ENCODE data around the gene PROC.

PROC gene

GRCh38 chr2:127453013-127453391, 34.8 kb downstream of the PROC start:
- DNase-seq (ENCODE audit: low read depth): no peak
- TF ChIP-seq, protein P1, sequence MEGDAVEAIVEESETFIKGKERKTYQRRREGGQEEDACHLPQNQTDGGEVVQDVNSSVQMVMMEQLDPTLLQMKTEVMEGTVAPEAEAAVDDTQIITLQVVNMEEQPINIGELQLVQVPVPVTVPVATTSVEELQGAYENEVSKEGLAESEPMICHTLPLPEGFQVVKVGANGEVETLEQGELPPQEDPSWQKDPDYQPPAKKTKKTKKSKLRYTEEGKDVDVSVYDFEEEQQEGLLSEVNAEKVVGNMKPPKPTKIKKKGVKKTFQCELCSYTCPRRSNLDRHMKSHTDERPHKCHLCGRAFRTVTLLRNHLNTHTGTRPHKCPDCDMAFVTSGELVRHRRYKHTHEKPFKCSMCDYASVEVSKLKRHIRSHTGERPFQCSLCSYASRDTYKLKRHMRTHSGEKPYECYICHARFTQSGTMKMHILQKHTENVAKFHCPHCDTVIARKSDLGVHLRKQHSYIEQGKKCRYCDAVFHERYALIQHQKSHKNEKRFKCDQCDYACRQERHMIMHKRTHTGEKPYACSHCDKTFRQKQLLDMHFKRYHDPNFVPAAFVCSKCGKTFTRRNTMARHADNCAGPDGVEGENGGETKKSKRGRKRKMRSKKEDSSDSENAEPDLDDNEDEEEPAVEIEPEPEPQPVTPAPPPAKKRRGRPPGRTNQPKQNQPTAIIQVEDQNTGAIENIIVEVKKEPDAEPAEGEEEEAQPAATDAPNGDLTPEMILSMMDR (IDR thresholded peaks at IDR 0.05; ENCODE audit: low read length, missing control alignments): no peak
- no peak overlapping the region for H3K4me3 ChIP-seq (replicated peaks; ENCODE audit: low read depth, low read length)

- no peak overlapping the region for H3K4me3 ChIP-seq (replicated peaks; ENCODE audit: low read depth, low read length)
- DNase-seq (ENCODE audit: low read depth): peak; percentile 17
- TF ChIP-seq, protein P1 (IDR thresholded peaks at IDR 0.05; ENCODE audit: low read length, missing control alignments): peak; percentile 21
Observed at GRCh38 chr2:127453392-127454171, 35.4 kb downstream of the PROC start.

DNA sequence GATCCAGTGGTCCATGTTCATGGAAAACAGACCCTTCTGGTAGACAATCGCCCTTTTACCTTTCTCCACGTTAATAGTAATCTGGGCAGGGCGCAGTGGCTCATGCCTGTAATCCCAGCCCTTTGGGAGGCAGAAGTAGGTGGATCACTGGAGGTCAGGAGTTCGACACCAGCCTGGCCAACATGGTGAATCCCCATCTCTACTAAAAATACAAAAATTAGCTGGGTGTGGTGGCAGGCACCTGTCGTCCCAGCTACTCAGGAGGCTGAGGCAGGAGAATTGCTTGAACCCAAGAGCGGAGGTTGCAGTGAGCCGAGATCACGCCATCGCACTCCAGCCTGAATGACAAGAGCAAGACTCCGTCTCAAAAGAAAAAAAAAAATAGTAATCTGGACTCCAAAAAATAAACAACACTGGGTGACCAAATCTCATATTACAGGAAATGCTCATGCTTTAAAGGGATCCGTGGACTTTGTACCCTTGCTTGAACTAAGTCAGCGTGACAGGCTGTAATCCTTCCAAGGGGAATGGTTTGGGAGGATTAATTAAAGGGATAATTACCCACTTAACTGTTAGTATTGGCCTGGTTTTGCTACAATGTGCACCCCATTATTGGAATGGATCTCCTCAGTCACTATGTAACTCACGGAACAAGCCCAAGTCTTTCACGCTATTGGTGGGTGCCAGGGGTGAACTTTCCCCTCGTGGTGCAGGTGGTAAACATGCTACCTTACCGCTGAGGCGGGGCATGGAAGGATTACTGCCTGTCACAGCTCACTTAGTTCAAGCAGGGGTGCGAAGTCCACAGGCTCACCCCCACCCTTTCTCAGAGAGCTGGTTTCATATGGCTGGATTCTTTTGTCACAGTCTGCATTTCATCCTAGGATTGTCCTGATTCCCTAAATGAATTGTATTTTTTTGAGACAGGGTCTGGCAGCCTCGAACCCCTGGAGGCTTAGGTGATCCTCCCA, 36.7 kb downstream of the PROC start:
- no peak overlapping the region for H3K4me3 ChIP-seq (replicated peaks; ENCODE audit: low read depth, low read length)
- no peak for DNase-seq (ENCODE audit: low read depth)
- TF ChIP-seq, protein P1 (IDR thresholded peaks at IDR 0.05; ENCODE audit: low read length, missing control alignments): no peak

DNA sequence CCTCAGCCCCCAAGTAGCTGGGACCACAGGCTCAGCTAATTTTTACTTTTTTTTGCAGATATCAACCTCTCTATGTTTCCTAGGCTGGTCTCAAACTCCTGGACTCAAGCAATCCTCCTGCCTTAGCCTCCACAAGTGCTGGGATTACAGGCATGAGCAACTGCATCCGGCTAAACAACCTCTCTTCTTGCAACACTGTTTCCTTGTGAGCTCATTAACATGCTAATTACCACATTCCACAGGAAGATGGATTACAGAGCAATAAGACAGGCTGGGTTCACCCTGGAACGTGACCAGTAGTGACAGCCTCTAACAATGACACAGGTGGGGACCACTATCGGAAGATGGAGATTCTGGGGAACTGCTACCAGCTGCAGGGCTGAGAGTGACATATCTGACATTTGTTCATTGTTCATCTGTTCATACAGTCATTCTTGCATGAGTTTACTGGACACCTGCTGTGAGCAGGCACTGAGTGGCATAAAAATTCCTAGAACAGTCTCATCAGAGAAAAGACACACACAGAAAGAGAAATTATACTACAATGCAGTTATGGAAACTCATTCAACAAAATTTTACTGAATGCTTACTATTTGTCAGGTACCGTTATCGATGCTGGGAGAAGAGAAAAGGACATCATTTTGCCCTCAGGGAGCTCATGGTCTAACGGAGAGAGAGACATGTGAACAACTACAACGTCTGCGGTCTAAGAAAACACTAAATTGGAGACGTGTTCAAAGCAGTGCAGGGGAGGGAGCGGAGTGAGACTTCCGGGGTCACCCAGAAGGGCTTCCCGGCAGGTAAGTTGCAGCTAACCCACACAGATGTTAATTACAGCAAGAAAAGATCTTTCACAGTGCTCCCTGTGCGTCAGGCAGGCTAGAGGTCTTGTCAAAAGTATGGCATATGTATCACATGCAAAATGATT, 37.6 kb downstream of the PROC start:
- TF ChIP-seq, protein P1 (IDR thresholded peaks at IDR 0.05; ENCODE audit: low read length, missing control alignments): no peak
- no peak for DNase-seq (ENCODE audit: low read depth)
- H3K4me3 ChIP-seq (replicated peaks; ENCODE audit: low read depth, low read length): no peak overlapping the region

DNA sequence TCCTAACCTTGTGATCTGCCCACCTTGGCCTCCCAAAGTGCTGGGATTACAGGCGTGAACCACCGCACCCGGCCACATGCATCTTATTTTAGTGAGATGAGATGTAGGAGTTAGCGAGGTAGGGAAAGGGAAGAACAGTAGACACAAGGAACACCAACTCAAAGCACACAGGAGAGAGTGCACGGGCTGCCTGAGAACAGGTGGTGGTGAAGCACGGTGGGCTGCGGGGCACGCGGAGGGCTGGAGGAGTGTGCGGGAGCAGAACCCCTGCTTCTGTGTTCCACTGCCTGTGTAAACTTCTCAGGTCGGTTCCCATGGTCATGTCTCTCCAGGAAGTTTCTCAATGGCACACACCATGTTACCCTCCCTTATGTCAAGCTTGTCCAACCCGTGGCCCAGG, 38.7 kb downstream of the PROC start:
- TF ChIP-seq, protein P1 (IDR thresholded peaks at IDR 0.05; ENCODE audit: low read length, missing control alignments): no peak
- no peak for DNase-seq (ENCODE audit: low read depth)
- H3K4me3 ChIP-seq (replicated peaks; ENCODE audit: low read depth, low read length): no peak overlapping the region

DNA sequence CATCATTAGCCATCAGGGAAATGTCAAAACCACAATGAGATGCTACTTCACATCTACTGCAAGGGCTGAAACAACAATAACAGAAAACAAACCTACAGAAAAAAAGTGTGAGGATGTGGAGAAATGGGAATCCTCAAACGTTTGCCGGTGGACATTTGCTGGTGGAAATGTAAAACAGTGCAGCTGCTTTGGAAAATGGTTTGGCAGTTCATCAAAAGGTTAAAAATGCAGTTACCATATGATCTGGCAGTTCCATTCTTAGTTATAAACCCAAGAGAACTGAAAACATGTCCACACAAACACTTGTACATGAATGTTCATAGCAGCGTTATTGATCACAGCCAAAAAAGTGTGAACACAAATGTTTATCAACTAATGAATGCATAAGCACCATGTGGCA, 44.2 kb downstream of the PROC start:
- DNase-seq (ENCODE audit: low read depth): no peak
- no peak overlapping the region for H3K4me3 ChIP-seq (replicated peaks; ENCODE audit: low read depth, low read length)
- TF ChIP-seq, protein P1 (IDR thresholded peaks at IDR 0.05; ENCODE audit: low read length, missing control alignments): no peak

All from fibroblast of pulmonary artery (primary cell).